ENCODE data around the gene OSBP2.

Gene OSBP2

GRCh38 chr22:30714062-30714461 lies 19.4 kb downstream of the OSBP2 start:
- TF ChIP-seq CTCF (IDR thresholded peaks at IDR 0.05; ENCODE audit: low read depth, low read length), result no peak
- no peak overlapping the region for H3K4me3 ChIP-seq (replicated peaks in 1 of 2; ENCODE audit: low read depth in 2 of 2, low read length in 2 of 2)
- no peak for DNase-seq (ENCODE audit: low read depth in 2 of 2)

- H3K4me3 ChIP-seq (replicated peaks in 1 of 2; ENCODE audit: low read depth in 2 of 2, low read length in 2 of 2), result no peak overlapping the region
- no peak for TF ChIP-seq CTCF (IDR thresholded peaks at IDR 0.05; ENCODE audit: low read depth, low read length)
- DNase-seq (ENCODE audit: low read depth in 2 of 2), result peak; percentile 71 to 88
Observed at GRCh38 chr22:30717331-30717921, 22.8 kb downstream of the OSBP2 start.

- H3K4me3 ChIP-seq (replicated peaks in 1 of 2; ENCODE audit: low read depth in 2 of 2, low read length in 2 of 2), result no peak overlapping the region
- TF ChIP-seq CTCF (IDR thresholded peaks at IDR 0.05; ENCODE audit: low read depth, low read length), result no peak
- DNase-seq (ENCODE audit: low read depth in 2 of 2), result no peak
Observed at GRCh38 chr22:30717952-30718351, 23.3 kb downstream of the OSBP2 start.

- no peak for DNase-seq (ENCODE audit: low read depth in 2 of 2)
- no peak for TF ChIP-seq CTCF (IDR thresholded peaks at IDR 0.05; ENCODE audit: low read depth, low read length)
- H3K4me3 ChIP-seq (replicated peaks in 1 of 2; ENCODE audit: low read depth in 2 of 2, low read length in 2 of 2), result no peak overlapping the region
Observed at GRCh38 chr22:30718491-30718890, 23.8 kb downstream of the OSBP2 start.

- no peak for TF ChIP-seq CTCF (IDR thresholded peaks at IDR 0.05; ENCODE audit: low read depth, low read length)
- H3K4me3 ChIP-seq (replicated peaks in 1 of 2; ENCODE audit: low read depth in 2 of 2, low read length in 2 of 2), result no peak overlapping the region
- no peak for DNase-seq (ENCODE audit: low read depth in 2 of 2)
Observed at GRCh38 chr22:30718938-30719337, 24.3 kb downstream of the OSBP2 start.

- DNase-seq (ENCODE audit: low read depth in 2 of 2), result no peak
- TF ChIP-seq CTCF (IDR thresholded peaks at IDR 0.05; ENCODE audit: low read depth, low read length), result no peak
- H3K4me3 ChIP-seq (replicated peaks in 1 of 2; ENCODE audit: low read depth in 2 of 2, low read length in 2 of 2), result no peak overlapping the region
Observed at GRCh38 chr22:30720263-30720837, 25.7 kb downstream of the OSBP2 start.

- TF ChIP-seq CTCF (IDR thresholded peaks at IDR 0.05; ENCODE audit: low read depth, low read length), result no peak
- no peak overlapping the region for H3K4me3 ChIP-seq (replicated peaks in 1 of 2; ENCODE audit: low read depth in 2 of 2, low read length in 2 of 2)
- DNase-seq (ENCODE audit: low read depth in 2 of 2), result no peak
Observed at GRCh38 chr22:30721741-30722140, 27.1 kb downstream of the OSBP2 start.
